ENCODE data around the gene PARD3. TPM values are rescaled to one million over a fixed set of nuclear protein-coding genes. Genes with fewer than 3 reads are reported as not detected.
"Not testable (repeated sequence)": the region's sequence is repeated elsewhere in the genome, so short reads cannot be mapped to it uniquely, and the experiment has no call there.

PARD3 gene
- total RNA-seq, 2 experiments from 2014 or later: 0.15 to 0.18 TPM

DNA sequence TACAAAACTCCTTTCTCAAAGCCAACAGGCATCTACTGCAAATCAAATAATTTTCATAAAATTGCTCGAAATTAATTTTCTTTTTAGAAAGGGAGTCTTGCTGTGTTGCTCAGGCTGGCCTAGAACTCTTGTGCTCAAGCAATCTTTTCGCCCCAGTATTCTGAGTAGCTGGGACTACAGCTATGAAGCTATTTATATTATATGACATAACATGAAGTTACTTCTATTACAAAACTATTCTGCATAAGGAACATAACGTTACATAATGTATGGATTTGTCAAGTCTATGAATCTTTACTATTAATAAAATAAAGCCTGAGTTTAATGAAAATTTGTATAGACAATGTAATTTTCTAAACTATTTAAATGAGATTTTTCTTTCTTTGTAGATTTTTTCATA, 415.0 kb downstream of the PARD3 start:
- Mint-ChIP-seq H3K4me3 (no peak overlapping the region), H3K4me1 (no peaks in the 10 kb centered on the region), H3K9me3 (no peaks in the 10 kb centered on the region), H3K27ac (no peak overlapping the region), H3K36me3 (ENCODE audit: low read depth) (no peaks in the 10 kb centered on the region), H3K27me3 (peaks cover 5% of the 10 kb centered on the region)
- ChIA-PET POLR2A (no interaction called here), CTCF (no interaction called here)
- DNase-seq: no peak

DNA sequence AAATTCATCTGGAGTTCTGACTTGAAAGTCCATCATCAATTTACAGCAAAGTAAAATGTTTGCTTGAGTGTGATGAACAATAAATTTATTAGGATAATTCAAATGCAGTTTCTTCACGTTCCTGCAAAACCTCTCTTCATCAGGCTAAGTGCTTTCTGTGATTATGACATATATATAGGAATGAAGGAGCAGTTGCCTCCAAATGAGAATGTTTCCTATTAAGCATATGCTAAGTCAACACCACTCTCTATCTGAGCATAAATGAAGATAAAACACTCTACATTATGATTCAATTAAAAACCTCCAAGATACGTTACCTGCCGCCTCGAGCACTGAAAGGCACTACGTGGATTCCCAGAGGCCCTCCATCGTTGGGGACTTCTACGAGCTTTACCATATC, 416.1 kb downstream of the PARD3 start:
- no peaks in the 10 kb centered on the region for H3K36me3 Mint-ChIP-seq (ENCODE audit: low read depth)
- ChIA-PET POLR2A (no interaction called here), CTCF (no interaction called here)
- peaks cover 3% of the 10 kb centered on the region for H3K27me3 Mint-ChIP-seq
- H3K9me3 Mint-ChIP-seq: no peaks in the 10 kb centered on the region
- no peak overlapping the region for H3K4me3 Mint-ChIP-seq
- no peak for DNase-seq
- no peaks in the 10 kb centered on the region for H3K4me1 Mint-ChIP-seq
- no peak overlapping the region for H3K27ac Mint-ChIP-seq

DNA sequence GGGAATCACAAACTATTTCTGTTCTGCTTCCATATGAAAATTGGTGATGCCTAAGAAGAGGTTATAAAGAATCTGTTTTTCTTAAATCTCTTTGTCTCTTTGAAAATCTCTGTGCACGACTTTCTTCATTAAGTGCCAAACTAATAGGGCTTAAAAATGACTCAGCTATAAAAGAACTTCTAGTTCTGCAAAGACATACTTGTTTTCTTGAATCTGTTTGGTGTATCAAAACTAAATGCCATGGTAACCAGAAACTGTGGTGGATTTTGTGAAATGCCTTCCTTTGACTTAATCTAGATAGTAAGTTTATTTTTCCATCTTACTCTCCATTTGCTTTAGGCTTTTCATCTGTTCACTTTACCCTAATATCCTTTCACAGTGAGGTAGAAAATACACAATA, 417.8 kb downstream of the PARD3 start:
- H3K4me1 Mint-ChIP-seq: no peaks in the 10 kb centered on the region
- peaks cover 3% of the 10 kb centered on the region for H3K27me3 Mint-ChIP-seq
- POLR2A ChIA-PET: no interaction called here
- no peak overlapping the region for H3K4me3 Mint-ChIP-seq
- no peaks in the 10 kb centered on the region for H3K9me3 Mint-ChIP-seq
- CTCF ChIA-PET: no interaction called here
- H3K27ac Mint-ChIP-seq: no peak overlapping the region
- H3K36me3 Mint-ChIP-seq (ENCODE audit: low read depth): no peaks in the 10 kb centered on the region
- no peak for DNase-seq

DNA sequence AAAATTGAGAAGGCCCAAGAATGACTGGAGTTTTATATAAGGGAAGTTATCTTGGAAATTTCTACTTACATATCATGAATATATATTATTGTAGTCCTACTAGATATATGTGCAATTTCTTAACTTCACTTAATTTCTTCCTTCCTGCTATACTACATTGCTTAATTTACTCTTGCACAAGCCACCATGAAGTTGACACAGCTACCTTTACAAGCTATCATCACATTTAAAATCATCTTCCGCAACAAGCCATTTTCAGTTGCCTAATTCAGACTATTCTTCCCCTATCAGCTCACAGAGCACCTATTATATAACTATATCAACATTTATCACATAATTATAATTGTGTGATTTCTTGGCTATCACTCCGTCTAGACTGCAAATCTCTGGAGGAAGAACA, 418.4 kb downstream of the PARD3 start:
- H3K4me3 Mint-ChIP-seq: no peak overlapping the region
- no peaks in the 10 kb centered on the region for H3K9me3 Mint-ChIP-seq

DNA sequence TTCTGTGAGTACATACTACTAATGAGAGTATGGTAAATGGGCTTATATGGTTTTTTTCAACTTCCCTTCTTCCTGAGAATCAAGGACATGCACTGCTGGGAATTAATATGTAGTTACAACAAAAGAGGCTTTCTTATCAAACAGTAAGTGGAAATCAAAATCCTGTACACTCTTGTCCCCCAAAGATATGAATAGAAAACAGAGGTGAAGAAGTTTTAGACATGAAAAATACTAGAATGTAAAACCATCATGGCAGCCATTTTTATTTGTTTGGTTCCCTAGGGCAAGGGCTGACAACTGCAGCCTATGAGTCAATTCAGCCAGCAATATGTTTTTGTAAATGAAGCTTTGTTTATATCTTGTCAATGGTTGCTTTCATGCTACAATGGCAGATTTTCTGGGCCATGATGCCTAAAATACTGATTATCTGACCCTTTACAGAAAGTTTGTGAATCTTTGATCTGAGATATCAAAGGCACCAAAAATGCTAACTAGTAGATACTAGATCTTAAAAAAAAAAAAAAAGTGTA, 422.4 kb downstream of the PARD3 start:
- Mint-ChIP-seq H3K4me3 (no peak overlapping the region), H3K36me3 (ENCODE audit: low read depth) (no peaks in the 10 kb centered on the region), H3K27ac (no peak overlapping the region), H3K4me1 (no peaks in the 10 kb centered on the region), H3K9me3 (no peaks in the 10 kb centered on the region), H3K27me3 (no peaks in the 10 kb centered on the region)
- POLR2A ChIA-PET: no interaction called here
- CTCF ChIA-PET: interaction anchor here (0.7 kb wide), 1 partner anchor 689 kb away, joined by 4 read pairs; no protein-coding TSS in a partner anchor
- no peak for DNase-seq

More for the DNA sequence above, 418.4 kb downstream of the PARD3 start:
- DNase-seq: no peak
- Mint-ChIP-seq H3K27me3 (peaks cover 3% of the 10 kb centered on the region), H3K4me1 (no peaks in the 10 kb centered on the region), H3K36me3 (ENCODE audit: low read depth) (no peaks in the 10 kb centered on the region), H3K27ac (no peak overlapping the region)
- CTCF ChIA-PET: no interaction called here
- POLR2A ChIA-PET: no interaction called here

DNA sequence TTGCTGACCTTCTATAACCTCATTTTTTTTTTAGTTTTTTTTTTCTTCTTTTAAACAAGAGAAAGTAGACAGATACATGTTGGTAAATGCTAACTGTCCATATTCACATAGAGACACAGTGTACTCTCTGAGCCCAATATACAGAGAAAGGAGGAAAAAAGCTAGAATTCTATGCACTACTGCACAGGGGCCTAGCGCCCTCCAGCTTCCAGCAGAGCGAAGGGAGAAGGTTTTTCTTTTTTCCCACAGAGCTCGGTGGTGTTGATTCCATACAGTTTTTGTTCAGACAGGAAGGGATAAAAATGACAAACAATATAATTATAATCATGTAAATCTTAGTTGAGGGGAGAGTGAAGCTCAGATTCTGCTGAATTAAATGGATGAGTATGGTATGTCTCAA, 423.9 kb downstream of the PARD3 start:
- H3K36me3 Mint-ChIP-seq (ENCODE audit: low read depth); DNase-seq; H3K4me3 Mint-ChIP-seq; H3K27me3 Mint-ChIP-seq; POLR2A ChIA-PET; H3K27ac Mint-ChIP-seq; H3K4me1 Mint-ChIP-seq; CTCF ChIA-PET; H3K9me3 Mint-ChIP-seq: not testable (repeated sequence)

DNA sequence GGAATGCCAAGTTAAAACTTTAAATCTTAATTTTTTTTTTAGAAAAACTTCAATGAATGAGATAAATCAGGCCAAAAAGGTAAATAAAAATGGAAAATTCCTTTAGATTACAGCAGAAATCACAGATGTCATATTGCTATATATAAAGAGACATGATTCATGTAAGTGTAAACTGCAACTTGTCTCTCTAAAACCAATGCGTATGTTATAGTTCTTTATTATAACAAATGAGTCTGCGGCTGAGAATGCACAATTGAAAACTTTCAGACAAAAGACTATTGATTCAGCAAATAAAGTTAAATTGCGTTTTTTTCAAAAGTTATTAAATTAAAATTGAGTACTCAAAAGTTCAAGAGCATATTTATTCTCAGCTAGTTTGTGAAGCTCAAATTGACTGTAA, 425.3 kb downstream of the PARD3 start:
- no peak overlapping the region for H3K4me3 Mint-ChIP-seq
- no peaks in the 10 kb centered on the region for H3K4me1 Mint-ChIP-seq
- ChIA-PET POLR2A (no interaction called here), CTCF (no interaction called here)
- no peak for DNase-seq
- no peaks in the 10 kb centered on the region for H3K36me3 Mint-ChIP-seq (ENCODE audit: low read depth)
- no peaks in the 10 kb centered on the region for H3K9me3 Mint-ChIP-seq
- H3K27me3 Mint-ChIP-seq: no peaks in the 10 kb centered on the region
- H3K27ac Mint-ChIP-seq: no peak overlapping the region

DNA sequence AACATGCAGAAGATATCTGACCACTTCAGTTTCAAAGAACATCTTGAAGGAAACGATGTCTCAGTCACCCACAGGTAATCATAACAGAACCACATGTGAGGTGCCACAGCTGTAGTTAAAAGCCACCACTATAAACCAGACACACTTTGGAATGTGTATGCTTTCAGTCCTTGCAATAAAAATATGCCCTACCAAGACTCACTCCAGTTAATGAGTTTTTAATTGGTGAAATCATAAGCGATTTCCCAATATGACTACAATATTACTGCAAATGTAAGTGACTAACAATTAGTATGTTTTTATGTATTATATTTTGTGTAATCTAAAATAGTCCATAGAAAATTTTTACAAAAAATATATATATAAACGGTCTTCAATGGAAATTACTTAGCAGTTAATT, 428.2 kb downstream of the PARD3 start:
- no peaks in the 10 kb centered on the region for H3K27me3 Mint-ChIP-seq
- no peaks in the 10 kb centered on the region for H3K9me3 Mint-ChIP-seq
- POLR2A ChIA-PET: no interaction called here
- H3K36me3 Mint-ChIP-seq (ENCODE audit: low read depth): no peaks in the 10 kb centered on the region
- DNase-seq: no peak
- no peak overlapping the region for H3K27ac Mint-ChIP-seq
- CTCF ChIA-PET: interaction anchor here (0.7 kb wide), 1 partner anchor 183 kb away, joined by 4 read pairs; no protein-coding TSS in a partner anchor
- no peak overlapping the region for H3K4me3 Mint-ChIP-seq
- H3K4me1 Mint-ChIP-seq: no peaks in the 10 kb centered on the region

DNA sequence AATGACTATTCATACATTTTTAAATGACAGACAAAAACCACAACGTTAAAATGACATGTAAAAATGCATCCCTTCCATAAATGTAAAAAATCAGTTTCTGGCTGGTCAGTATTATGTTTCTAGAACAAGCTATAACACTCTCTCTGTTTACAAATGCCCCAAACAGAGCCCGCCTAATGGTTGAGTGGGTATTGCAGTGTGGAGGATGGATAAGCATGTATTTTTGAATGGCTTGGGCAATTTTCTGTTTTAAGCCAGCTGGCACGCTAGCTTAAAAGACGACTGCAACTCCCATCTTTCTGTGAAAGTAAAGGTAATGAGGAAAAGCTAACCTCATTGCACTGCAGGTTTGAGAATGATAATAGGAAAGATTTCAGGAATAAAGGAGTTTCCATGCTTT, 430.7 kb downstream of the PARD3 start:
- Mint-ChIP-seq H3K4me3 (no peak overlapping the region), H3K4me1 (no peaks in the 10 kb centered on the region), H3K9me3 (no peaks in the 10 kb centered on the region), H3K36me3 (ENCODE audit: low read depth) (no peaks in the 10 kb centered on the region), H3K27ac (no peak overlapping the region), H3K27me3 (no peaks in the 10 kb centered on the region)
- POLR2A ChIA-PET: no interaction called here
- DNase-seq: no peak
- CTCF ChIA-PET: no interaction called here

DNA sequence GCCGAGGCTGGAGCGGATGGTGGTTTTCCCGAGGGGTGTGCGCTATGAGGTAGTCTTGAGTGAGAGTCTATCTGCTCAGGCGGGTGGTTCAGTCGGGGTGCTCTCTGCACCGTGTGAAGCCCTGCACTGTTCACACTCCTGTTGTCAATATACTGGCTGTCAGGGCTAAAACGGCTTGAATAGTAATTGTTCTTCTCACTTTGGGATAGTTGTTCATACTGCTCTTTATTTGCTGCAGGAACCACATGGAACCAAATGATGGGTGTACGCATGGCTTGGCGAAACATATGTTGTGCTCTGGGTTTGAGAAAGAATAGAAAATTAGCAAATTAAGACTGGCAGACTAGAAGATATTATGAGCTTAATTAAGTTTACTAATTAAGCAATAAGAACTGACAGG, 432.5 kb downstream of the PARD3 start:
- CTCF ChIA-PET: no interaction called here
- DNase-seq: no peak
- H3K27ac Mint-ChIP-seq: no peak overlapping the region
- H3K4me3 Mint-ChIP-seq: no peak overlapping the region
- no peaks in the 10 kb centered on the region for H3K9me3 Mint-ChIP-seq
- peaks cover 4% of the 10 kb centered on the region for H3K27me3 Mint-ChIP-seq
- POLR2A ChIA-PET: no interaction called here
- no peaks in the 10 kb centered on the region for H3K4me1 Mint-ChIP-seq
- no peaks in the 10 kb centered on the region for H3K36me3 Mint-ChIP-seq (ENCODE audit: low read depth)

DNA sequence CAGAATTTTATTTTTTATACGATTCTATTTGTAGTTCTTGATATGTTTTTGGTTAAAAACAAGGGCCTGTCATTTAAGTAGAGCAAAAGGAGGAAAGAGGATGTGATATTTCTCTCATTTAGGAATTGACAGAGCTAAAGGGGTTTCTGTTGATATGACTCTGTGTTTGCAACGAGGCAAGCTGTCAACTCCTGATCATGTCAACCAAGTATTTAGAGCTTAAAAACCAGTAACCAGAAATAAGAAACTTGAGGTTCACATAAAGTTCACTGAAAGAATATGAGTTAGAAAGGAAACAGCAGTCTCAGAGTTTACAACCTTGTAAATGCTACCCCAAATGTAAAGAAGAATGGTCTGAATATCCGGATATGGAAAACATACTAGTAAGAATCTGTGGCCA, 434.2 kb downstream of the PARD3 start:
- Mint-ChIP-seq H3K36me3 (ENCODE audit: low read depth) (no peaks in the 10 kb centered on the region), H3K9me3 (no peaks in the 10 kb centered on the region), H3K4me1 (no peaks in the 10 kb centered on the region), H3K4me3 (no peak overlapping the region), H3K27me3 (peaks cover 4% of the 10 kb centered on the region), H3K27ac (no peak overlapping the region)
- POLR2A ChIA-PET: no interaction called here
- no peak for DNase-seq
- CTCF ChIA-PET: no interaction called here

DNA sequence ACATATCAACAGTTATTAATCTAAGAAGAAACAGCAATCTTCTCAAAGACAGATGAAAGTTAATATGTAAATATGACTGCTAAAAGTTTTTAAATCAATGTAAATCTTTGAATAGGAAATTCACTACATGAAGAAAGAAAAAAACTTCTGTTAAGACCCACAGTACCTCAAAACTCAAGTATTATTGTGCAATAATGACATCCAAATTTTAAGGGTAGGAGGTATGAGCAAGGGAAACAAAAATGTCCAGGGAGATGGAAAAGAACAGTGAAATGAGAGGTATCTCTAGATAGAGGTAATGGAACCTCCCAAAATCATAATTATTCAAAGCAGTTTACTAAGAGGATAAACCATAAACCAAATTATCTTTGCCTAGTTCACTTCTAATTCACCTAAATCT, 436.8 kb downstream of the PARD3 start:
- Mint-ChIP-seq H3K27ac (no peak overlapping the region), H3K27me3 (peaks cover 4% of the 10 kb centered on the region), H3K36me3 (ENCODE audit: low read depth) (no peaks in the 10 kb centered on the region), H3K9me3 (no peaks in the 10 kb centered on the region), H3K4me3 (no peak overlapping the region), H3K4me1 (peaks cover 7% of the 10 kb centered on the region)
- ChIA-PET CTCF (no interaction called here), POLR2A (no interaction called here)
- DNase-seq: no peak

DNA sequence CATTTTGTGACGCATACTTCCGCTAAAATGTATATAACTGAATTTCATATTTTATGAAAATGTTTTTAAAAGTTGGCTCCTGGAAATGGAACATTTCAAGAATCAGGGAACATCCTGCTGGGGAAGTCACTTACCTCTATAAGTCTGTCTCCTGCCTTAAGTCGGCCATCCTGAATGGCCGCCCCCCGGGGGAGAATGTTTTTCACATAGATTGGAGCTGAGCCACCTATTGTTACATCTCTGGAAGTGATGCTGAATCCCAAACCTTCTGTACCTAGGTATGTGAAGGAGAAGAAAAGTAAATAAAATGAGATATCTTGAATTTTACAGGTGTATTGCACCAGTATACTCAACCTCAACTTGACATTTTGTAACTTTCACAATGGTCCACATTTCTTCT, 437.3 kb downstream of the PARD3 start:
- Mint-ChIP-seq H3K36me3 (ENCODE audit: low read depth) (no peaks in the 10 kb centered on the region), H3K4me1 (peaks cover 7% of the 10 kb centered on the region), H3K4me3 (no peak overlapping the region), H3K9me3 (no peaks in the 10 kb centered on the region), H3K27ac (no peak overlapping the region), H3K27me3 (peaks cover 4% of the 10 kb centered on the region)
- POLR2A ChIA-PET: no interaction called here
- CTCF ChIA-PET: no interaction called here
- no peak for DNase-seq

DNA sequence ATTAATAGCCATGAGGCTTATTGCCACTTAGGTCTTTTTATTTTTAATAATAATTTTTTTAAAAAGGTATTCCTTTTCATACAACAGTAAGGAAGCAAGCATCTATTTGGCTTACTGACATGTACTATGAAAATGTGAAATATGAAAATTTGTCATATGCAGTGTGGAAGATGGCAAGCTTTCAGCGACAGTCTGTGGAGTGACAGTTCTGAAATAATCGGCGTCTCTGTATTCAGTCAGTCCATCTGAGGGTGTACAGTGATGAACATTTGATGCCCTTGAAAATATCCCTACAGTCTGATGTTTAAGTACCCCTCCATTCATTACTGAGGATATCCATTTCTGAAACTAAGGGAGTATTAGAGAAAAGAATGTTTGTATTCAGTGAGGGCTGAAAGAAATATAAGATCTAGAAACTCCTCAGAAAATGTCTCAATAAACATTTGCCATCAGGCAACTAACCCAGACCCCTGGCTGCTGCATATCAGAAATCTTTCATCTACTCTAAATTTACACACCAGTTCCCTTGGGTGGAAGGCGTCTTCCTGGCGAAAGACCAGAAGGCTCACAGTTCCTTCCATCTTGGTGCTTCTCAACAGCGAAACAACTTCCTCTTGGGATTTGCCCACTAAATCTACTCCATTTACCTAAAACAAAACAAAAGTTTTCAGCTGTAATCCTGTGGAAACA, 440.6 kb downstream of the PARD3 start:
- Mint-ChIP-seq H3K27me3 (peaks cover 4% of the 10 kb centered on the region), H3K9me3 (no peaks in the 10 kb centered on the region), H3K27ac (no peak overlapping the region), H3K4me1 (peaks cover 7% of the 10 kb centered on the region), H3K4me3 (no peak overlapping the region), H3K36me3 (ENCODE audit: low read depth) (no peaks in the 10 kb centered on the region)
- no peak for DNase-seq
- ChIA-PET CTCF (no interaction called here), POLR2A (no interaction called here)

Data from activated CD4-positive, alpha-beta memory T cell treated with anti-CD3 and anti-CD28 coated beads, Interleukin-2, amount 10 ng/mL, durations not matched to agents 7 days and 5 days (primary cell).